ENCODE data around the gene VPS26A. TPM values are rescaled to one million over a fixed set of nuclear protein-coding genes. Genes with fewer than 3 reads are reported as not detected.

VPS26A gene
- total and polyA plus RNA-seq, 2 donors (not counting 3 experiments of a cell fraction or from before 2014, with no cell fraction given), result 11.7 to 60.3 TPM

DNA sequence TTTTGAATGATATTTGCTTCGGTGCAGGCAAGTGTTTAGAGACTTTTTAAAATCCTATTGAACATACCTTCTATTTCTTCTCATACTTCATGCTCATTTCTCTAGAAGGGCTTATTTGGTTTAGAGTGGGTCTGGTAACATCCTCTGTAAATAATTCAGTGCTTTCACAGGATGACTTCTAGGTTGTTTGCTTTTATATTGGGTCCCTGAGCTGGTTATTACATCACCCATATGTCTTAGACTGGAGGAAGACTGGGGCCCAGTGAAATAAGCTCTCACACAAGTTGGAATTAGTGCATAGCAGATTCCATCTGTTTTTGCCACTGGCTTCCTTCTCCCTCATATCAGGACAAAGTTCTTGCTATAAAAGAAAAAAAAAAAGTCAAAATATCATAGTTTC lies 62.5 kb downstream of the VPS26A start:
- Histone ChIP-seq H3K4me2 (ENCODE audit: insufficient read depth, low read length) (no peak overlapping the region), H3K36me3 (ENCODE audit: control insufficient read depth in 2 of 2, extremely low read depth in 1 of 2, insufficient read depth in 2 of 2, low read length in 2 of 2) (peaks cover 3 to 13% of the 10 kb centered on the region in 2 experiments), H3K27ac (ENCODE audit: insufficient read depth, low read depth, low read length) (no peak overlapping the region), H3K9me3 (replicated peaks; ENCODE audit: control insufficient read depth, insufficient read depth, low read length) (no peaks in the 10 kb centered on the region), H3K4me1 (ENCODE audit: control insufficient read depth, extremely low read depth, insufficient read depth, low read length) (peaks cover under 1% of the 10 kb centered on the region), H3K9ac (replicated peaks; ENCODE audit: extremely low read depth, insufficient read depth, low read length) (no peak overlapping the region), H3K79me2 (ENCODE audit: control insufficient read depth, insufficient read depth, low read length) (peaks cover 25% of the 10 kb centered on the region), H3K9me1 (replicated peaks; ENCODE audit: control insufficient read depth, extremely low read depth, insufficient read depth, low read length) (no peaks in the 10 kb centered on the region), H3K4me3 (replicated peaks in 1 of 3; ENCODE audit: insufficient read depth in 1 of 3, low read depth in 1 of 3, low read length in 3 of 3) (no peak overlapping the region), H3K27me3 (ENCODE audit: control insufficient read depth in 2 of 2, insufficient read depth in 2 of 2, low read length in 2 of 2) (no peaks in the 10 kb centered on the region), H4K20me1 (replicated peaks; ENCODE audit: control insufficient read depth, extremely low read depth, insufficient read depth, low read length) (no peaks in the 10 kb centered on the region), H2AFZ (ENCODE audit: low read depth, low read length) (no peak overlapping the region)
- DNase-seq (ENCODE audit: low read depth, low spot score) (no peak), FAIRE-seq (no peak)
- POLR2A ChIA-PET, result no interaction called here
- dilution Hi-C loops (cut with MboI; ENCODE audit: extremely low pct_ligation_motif_present, low sequenced_read_pairs) (no loop called here), intact Hi-C loops (cut with micrococcal nuclease) (no loop called here)
- CTCF ChIA-PET, result interaction anchor here (0.8 kb wide), 1 partner anchor 182 kb away, joined by 4 read pairs; no protein-coding TSS in a partner anchor
- BruUV-seq (replicated peaks), result no TSS peak
- no peak for TF ChIP-seq MYC (IDR thresholded peaks at IDR 0.05; ENCODE audit: low read depth, low read length)
- no peak for TF ChIP-seq JUN (IDR thresholded peaks at IDR 0.05; ENCODE audit: borderline replicate concordance, insufficient read depth, insufficient read length, low read depth)
- TF ChIP-seq POLR2A (IDR thresholded peaks at IDR 0.05; ENCODE audit: low read depth, low read length), result no peak
- TF ChIP-seq EZH2 (IDR thresholded peaks at IDR 0.05; ENCODE audit: borderline replicate concordance, low read depth, low read length, severe bottlenecking), result no peak
- no peak for TF ChIP-seq FOS (IDR thresholded peaks at IDR 0.05; ENCODE audit: borderline replicate concordance, insufficient read depth, low read length)
- TF ChIP-seq POLR2AphosphoS5 (IDR thresholded peaks at IDR 0.05; ENCODE audit: insufficient read depth, low read depth, low read length), result no peak
- TF ChIP-seq, protein P1, sequence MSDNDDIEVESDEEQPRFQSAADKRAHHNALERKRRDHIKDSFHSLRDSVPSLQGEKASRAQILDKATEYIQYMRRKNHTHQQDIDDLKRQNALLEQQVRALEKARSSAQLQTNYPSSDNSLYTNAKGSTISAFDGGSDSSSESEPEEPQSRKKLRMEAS (IDR thresholded peaks at IDR 0.05; ENCODE audit: insufficient read depth, insufficient read length), result no peak
- no peak for TF ChIP-seq GATA2 (IDR thresholded peaks at IDR 0.05; ENCODE audit: insufficient read depth, insufficient read length, low read depth, low read length)
- TF ChIP-seq, protein P2, sequence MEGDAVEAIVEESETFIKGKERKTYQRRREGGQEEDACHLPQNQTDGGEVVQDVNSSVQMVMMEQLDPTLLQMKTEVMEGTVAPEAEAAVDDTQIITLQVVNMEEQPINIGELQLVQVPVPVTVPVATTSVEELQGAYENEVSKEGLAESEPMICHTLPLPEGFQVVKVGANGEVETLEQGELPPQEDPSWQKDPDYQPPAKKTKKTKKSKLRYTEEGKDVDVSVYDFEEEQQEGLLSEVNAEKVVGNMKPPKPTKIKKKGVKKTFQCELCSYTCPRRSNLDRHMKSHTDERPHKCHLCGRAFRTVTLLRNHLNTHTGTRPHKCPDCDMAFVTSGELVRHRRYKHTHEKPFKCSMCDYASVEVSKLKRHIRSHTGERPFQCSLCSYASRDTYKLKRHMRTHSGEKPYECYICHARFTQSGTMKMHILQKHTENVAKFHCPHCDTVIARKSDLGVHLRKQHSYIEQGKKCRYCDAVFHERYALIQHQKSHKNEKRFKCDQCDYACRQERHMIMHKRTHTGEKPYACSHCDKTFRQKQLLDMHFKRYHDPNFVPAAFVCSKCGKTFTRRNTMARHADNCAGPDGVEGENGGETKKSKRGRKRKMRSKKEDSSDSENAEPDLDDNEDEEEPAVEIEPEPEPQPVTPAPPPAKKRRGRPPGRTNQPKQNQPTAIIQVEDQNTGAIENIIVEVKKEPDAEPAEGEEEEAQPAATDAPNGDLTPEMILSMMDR (IDR thresholded peaks at IDR 0.05; ENCODE audit: extremely low read depth in 1 of 2, insufficient read depth in 1 of 2, low read depth in 1 of 2, low read length in 2 of 2), result no peak
